Measurements from ENCODE around the gene SERPINA3.

Gene SERPINA3

DNA sequence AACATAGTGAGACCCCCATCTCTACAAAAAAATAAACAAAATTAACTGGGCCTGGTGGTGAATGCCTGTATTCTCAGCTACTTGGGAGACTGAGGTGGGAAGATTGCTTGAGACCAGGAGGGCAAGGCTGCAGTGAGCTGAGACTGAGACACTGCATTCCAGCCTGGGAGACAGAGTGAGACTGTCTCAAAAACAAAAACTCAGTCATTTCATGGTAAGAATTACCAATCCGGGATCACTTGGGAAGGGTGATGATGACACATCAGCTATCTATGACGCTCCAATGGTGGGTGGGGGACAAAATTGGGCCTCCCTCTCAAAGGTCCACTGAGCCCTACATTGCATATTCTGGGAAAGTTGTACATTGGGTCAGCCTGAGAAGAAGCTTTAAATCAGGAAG, 47.7 kb downstream of the SERPINA3 start:
- no peak for DNase-seq

DNA sequence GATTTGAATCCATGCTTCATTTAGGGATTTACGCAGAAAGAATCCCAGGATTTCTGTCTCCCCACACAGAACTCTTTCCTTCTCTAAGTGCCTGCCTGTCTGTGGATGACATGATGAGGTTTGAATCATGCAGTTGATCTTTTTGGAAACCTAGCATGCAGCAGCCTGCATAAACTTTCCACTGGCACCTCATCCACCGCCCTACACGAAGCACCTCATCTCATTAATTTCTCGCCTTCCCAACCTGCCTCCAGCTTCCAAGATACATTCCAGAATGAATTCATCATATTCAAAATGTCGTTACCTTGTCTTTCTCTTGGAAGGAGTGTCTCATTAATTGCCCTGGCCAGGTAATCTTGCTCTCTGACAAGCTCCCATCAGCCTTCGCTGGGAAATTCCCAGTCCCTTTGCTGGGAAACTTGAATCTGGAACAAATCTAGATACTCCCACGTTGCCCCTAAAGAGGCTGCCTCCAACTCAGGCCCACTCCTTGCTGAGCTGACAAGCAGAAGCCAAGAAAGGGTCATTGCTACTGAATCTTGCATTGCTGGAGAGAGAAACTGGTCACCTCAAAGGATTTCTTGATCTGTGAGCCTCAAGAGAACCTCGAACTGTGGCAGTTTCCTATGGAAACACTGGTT, 48.2 kb downstream of the SERPINA3 start:
- no peak for DNase-seq

DNA sequence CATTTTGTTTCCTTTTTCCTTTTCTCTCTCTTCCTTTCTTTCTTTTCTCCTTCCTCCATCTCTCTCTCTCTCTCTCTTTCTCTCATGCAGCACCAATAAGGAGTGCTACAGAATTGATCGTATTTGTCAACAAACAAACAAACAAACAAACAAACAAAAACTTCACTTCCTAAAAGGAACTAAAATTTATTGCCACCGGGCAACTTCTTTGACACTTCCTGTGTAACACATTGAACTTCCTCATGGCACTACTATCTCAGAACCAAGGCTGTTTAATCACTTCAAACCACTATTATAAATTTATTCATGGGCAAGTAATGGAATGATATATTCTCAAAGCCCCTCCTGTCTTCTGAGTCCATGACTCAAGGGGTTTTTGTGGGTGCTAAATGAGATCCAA, 51.3 kb downstream of the SERPINA3 start:
- no peak for DNase-seq

DNA sequence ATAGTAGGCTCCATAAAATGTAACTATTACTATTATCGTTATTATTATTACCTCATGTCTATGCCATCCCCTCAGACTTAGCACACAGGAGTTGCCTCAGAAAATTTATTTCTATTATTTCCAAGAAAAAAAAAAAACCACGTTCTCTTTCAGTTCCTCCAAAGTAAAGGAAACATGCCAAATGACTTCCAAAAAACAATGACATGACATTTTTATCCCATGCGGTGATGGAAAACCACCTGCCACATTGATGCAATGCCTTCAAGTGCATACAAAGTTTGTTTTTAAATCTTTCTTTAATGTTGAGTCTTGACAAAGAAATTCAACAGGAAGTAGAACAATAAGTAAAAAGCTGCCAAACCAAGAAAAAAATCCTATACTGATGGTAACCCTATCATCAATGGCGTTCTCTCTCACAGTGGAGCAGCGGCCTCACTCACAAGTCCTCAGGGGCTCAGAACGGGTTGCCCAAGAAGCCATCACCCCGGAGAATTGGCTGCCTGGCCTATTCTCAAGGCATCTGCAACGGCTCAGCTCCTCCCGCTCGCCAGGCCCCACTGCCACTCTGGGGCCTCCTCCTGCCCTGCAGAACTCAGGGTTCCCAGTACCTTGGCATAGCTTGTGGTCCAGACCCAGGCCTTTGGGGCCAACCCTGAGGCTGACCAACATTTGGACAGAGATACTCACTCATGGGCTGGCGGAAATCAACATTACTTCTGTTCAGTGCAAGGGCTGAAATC, 51.9 kb downstream of the SERPINA3 start:
- no peak for DNase-seq

DNA sequence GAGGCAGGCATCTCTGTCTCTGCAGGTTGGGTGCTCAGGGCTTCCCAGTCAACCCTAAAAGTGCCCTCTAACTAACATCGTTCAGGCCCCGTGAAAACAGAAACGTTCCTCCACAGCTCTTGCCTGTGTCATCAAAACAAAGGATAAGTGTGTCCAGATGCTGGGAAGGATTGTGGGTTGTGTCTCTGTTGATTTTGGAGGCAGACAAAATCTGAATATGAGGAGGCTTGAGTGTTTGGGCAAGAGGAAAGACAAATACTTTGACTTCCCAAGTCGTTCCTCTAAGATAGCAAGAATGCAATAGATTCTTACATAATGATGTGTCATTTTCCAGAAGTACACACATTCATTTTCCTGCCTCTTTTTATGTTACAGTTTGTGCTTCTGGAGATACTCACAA, 52.9 kb downstream of the SERPINA3 start:
- no peak for DNase-seq

DNA sequence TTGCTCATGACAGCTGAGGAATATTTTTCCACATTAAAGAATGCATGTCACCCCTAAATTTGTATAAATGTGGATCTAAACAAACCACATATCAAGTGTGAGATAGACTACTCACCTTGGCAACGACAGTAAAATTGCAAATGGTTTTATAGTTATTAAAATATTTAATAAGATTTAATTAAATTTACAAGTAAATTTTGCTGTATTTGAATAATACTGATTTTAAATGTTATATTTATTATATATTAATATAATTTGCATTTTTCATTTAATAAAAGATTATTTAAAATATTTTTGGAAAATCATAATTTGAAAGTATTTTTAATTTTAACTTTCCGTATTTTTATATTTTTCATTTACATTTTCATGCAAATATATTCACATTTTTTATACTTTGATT, 53.4 kb downstream of the SERPINA3 start:
- no peak for DNase-seq

DNA sequence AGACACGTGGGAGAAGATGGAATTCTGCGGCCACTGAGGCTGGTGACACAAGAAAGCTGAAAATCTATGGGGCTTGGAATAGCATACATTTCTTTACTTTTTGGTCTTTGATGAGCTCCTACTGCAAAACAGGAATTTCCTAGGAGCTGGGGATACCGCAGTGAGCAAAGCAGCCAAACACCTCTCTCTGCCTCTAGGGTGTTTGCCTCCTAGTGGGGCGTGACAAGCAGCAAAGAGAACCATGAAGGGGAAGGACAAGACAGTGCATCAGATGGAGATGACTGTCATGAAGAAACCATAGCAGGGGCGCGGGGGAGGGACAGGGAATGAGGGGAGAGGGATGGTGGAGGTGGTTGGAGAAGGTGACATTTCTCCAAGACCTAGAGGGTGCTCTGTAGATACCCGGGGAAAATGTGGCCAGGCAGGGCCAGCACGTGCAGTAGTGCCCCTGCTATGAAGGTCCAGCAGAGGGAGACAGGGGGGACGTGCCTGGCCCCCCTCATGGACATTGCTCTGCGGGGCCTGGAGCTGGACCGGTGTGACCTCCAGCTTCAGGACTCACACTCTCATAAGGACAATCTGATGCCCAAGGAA, 58.6 kb downstream of the SERPINA3 start:
- DNase-seq, result no peak

DNA sequence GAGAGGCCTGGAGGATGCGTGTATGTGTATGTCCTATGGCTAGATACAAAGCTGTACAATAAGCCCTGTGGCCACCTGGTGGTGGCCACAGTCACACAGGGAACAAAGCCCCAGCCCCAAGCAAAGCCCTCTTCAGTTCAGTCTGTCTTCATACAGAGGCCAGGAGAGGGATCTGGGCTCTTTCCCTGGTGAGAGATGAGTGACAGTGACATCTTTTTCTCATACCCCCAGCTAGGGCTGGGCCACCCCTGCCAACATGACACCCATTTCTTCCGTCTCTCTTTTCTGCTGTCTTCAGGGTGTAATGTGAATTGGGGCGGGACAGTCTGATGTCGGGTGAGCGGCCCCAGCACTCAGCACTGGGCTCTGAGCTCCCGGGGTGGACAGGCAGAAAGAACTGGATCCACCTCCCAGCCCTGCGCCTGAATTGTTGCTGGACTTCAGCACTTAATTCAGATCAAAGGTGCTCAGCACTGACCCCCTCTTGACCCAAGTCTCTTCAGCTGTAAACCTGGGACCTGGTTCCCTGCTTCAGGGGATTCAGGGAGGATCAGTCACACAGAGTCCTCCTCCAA, 59.8 kb downstream of the SERPINA3 start:
- no peak for DNase-seq

DNA sequence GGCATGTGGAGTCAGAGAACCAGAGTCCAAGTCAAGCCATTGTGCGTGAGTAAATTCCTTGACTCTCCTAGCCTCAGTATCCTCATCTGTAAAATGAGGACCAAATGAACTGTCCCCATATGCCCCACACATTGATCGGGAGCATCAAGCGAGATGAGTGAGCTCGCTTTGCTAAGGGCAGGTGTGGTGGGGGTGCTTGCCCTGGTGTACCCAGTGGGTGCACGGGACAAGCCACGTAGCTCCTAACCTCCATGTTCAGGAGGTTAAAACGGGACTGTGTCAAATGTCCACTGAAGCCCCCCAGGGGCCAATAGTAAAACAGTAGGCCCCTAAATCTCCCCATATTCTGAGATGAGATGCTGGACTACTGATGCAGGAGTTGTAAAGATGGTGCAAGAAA, 60.9 kb downstream of the SERPINA3 start:
- no peak for DNase-seq

Data from NCI-H1436 treated with DMSO at 0.1 percent for 48 hours (cell line).